ENCODE measurements around the gene RXFP4.

The RXFP4 gene

GRCh38 chr1:155964193-155964592, 22.8 kb downstream of the RXFP4 start:
- no peak for TF ChIP-seq CTCF (conservative IDR thresholded peaks at IDR 0.05)
- no peak overlapping the region for H3K27ac ChIP-seq

DNA sequence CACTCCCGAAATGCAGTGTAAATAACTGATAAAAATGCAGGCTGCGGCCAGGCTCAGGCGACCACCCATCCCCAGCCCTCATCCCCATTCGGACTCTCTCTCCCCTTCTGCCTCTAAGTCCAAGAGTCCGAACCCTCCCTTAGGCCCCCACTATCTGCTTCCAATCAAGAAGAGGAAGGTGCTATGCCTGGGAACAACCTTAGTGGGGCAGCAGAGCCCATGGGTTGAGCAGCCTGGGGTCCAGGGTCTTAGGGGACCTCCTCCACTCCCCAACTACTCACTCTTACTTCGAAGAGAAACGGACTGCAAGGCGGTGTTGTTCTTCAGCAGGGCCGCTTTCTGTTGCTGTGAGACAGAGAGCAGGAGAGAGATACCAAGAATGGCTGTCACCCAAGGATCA, 24.7 kb downstream of the RXFP4 start:
- no peak for TF ChIP-seq CTCF (conservative IDR thresholded peaks at IDR 0.05)
- no peak overlapping the region for H3K27ac ChIP-seq

DNA sequence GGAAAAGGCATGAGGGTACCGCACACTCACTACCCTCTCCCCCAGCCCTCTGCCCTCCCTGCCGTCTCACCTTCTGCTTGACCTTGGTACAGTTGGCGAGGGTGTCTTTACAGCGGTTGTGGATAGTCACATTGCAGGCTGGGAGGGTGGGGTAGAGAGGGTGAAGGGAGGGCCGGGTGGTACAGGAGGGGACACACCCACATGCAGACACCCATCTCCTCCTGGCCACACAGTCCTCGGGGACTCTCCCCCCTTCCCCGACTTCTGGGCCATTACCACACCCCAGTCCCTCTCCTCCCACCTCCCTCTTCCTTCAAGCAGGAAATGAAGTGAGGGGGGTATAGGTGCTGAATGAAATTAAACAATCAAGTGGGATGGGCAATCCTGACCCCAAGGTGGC, 25.3 kb downstream of the RXFP4 start:
- no peak for TF ChIP-seq CTCF (conservative IDR thresholded peaks at IDR 0.05)
- no peak overlapping the region for H3K27ac ChIP-seq

DNA sequence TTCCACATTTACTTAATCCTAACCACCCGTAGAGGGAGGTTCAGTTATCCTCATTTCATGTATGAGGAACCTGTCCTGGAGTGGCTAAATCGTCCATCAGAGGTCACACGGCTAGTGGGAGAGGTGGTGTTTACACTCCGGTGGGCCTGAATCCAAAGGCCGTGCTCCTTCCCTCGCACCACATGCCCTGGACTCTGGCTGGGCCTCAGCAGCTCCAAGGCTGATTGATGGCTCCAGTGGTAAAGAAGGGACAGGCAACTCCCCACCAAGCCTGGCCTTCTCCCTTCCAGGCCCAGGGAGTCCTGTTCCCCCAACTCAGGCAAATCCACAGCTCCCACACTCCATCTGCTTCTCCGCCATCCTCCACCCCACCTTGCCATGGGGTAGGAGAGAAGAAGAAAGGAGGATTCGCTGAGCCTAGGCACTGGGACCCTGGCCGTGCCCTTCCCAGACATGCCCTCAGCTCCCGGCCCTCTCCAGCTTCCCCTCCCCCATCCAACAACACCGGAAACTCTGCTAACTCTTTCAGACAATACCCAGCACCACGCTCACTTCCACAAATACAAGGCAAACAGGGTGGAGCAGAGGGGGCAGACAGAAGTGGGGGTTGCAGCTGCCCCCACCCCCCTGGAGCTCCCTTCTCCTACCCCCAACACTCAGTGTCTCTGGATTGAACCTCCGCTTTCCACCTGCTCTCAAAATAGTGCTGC, 26.1 kb downstream of the RXFP4 start:
- H3K27ac ChIP-seq: no peak overlapping the region
- no peak for TF ChIP-seq CTCF (conservative IDR thresholded peaks at IDR 0.05)

DNA sequence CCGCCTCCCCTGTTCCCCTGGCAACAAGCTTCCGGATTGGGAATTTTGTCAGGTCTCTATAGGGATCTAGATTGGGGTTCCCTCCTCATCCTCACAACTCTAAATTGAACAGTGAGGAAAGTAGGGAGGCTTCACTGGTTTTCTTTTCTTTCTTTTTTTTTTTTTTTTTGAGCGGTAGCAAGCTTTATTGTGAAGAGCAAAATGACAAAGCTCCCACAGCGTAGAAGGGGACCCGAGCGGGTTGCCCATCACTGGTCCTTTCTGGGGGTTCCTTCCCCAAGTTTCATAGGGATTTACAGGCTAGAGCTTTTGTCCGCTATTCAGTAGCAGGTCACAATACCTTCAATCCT, 26.6 kb downstream of the RXFP4 start:
- no peak for TF ChIP-seq CTCF (conservative IDR thresholded peaks at IDR 0.05)
- no peak overlapping the region for H3K27ac ChIP-seq

DNA sequence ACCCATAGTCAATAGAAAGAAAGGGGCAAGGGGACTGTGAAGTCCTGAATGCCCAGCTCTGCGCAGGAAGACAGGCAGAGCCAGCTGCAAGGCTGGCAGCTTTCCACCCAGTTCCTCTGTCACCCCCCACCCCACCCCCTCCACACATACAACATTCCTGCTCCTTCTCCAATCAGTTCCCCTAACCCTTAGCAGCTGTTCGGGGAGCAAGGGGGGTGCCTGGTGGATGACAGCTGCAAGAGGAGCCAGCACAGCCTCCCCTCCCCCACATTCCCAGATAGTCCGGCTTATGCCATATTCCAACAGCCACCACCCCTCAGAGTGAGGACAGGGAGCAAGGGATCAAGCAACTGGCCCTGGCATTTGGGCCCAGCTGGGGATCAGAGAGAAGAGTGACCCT, 27.2 kb downstream of the RXFP4 start:
- TF ChIP-seq CTCF (conservative IDR thresholded peaks at IDR 0.05): no peak
- no peak overlapping the region for H3K27ac ChIP-seq

DNA sequence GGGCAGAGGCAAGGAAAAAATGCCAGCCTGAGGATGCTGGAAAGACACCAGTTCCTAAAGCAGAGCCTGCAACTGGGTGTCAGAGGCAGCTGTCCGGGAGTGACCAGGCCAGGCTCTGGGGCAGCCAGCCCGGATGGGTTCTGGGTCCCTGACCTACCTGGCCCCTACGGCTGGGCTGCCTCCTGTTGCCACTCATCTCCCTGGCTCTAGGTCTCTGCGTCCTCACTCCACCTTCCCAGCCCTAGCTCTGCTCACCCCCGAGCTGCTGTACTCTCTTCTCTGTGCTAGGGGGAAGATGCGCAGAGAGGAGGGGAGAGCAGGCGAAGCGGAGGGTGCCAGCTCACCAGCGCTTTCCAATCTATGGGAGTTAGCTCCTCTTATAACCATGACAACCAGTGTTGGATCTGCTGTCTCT, 27.9 kb downstream of the RXFP4 start:
- no peak for TF ChIP-seq CTCF (conservative IDR thresholded peaks at IDR 0.05)
- no peak overlapping the region for H3K27ac ChIP-seq
